H9 (cell line): ENCODE results near the gene TCF4. TPM values are rescaled to one million over a fixed set of nuclear protein-coding genes. Genes with fewer than 3 reads are reported as not detected.

Experiments
- DNase-seq: peaks from one replicate; pipeline ENCODE4 v3.0.0-alpha.2; 2017
- H2AFZ ChIP-seq: one replicate; pipeline ENCODE4 v1.6.1; 2013; ENCODE audit warnings: mild to moderate bottlenecking, low read length, control low read depth, moderate library complexity
- H2AK5ac ChIP-seq: 2 replicates; pipeline ENCODE4 v1.6.1; 2013; ENCODE audit warnings: low read length, control low read depth, mixed read lengths; ENCODE audit not compliant: insufficient read length
- H2BK120ac ChIP-seq: one replicate; pipeline ENCODE4 v1.6.1; 2013; ENCODE audit warnings: low read depth, mild to moderate bottlenecking, low read length, control low read depth, inconsistent platforms; ENCODE audit not compliant: poor library complexity, severe bottlenecking
- H2BK12ac ChIP-seq: 2 replicates; pipeline ENCODE4 v1.6.1; 2013; ENCODE audit warnings: low read length, control low read depth, mixed read lengths, low read depth; ENCODE audit not compliant: insufficient read length
- H2BK15ac ChIP-seq: 2 replicates; pipeline ENCODE4 v1.6.1; 2013; ENCODE audit warnings: low read depth, low read length, control low read depth
- H2BK20ac ChIP-seq: one replicate; pipeline ENCODE4 v1.6.1; 2013; ENCODE audit warnings: low read depth, mild to moderate bottlenecking, low read length, control low read depth, inconsistent platforms; ENCODE audit not compliant: poor library complexity, severe bottlenecking
- H2BK5ac ChIP-seq: 2 replicates; pipeline ENCODE4 v1.6.1; 2013; ENCODE audit warnings: low read length, control low read depth, mixed read lengths; ENCODE audit not compliant: insufficient read length
- H3K14ac ChIP-seq: 2 replicates; pipeline ENCODE4 v1.6.1; 2013; ENCODE audit warnings: low read length, control low read depth; ENCODE audit not compliant: insufficient read depth
- H3K18ac ChIP-seq: 2 replicates; pipeline ENCODE4 v1.6.1; 2013; ENCODE audit warnings: low read depth, mild to moderate bottlenecking, mixed read lengths, low read length, control low read depth; ENCODE audit not compliant: insufficient read length
- H3K23ac ChIP-seq: 2 replicates; pipeline ENCODE4 v1.6.1; 2013; ENCODE audit warnings: low read length, control low read depth, mixed read lengths, low read depth; ENCODE audit not compliant: insufficient read length
- H3K23me2 ChIP-seq: 2 replicates; pipeline ENCODE4 v1.6.1; 2013; ENCODE audit warnings: low read depth, mild to moderate bottlenecking, mixed read lengths, low read length, control low read depth; ENCODE audit not compliant: insufficient read length, poor library complexity, severe bottlenecking
- H3K27ac ChIP-seq: 2 replicates; pipeline ENCODE4 v1.5.1; 2013; ENCODE audit warnings: low read length, control low read depth, mixed read lengths, low read depth; ENCODE audit not compliant: insufficient read length
- H3K27me3 ChIP-seq: 2 replicates; pipeline ENCODE4 v1.6.1; 2013; ENCODE audit warnings: low read length, control low read depth, inconsistent platforms; ENCODE audit not compliant: insufficient read depth
- H3K4ac ChIP-seq: 2 replicates; pipeline ENCODE4 v1.6.1; 2013; ENCODE audit warnings: low read depth, mild to moderate bottlenecking, control low read depth, inconsistent platforms, low read length, moderate library complexity
- H3K4me1 ChIP-seq: 2 replicates; pipeline ENCODE4 v1.6.1; 2013; ENCODE audit warnings: low read length, control low read depth, inconsistent platforms; ENCODE audit not compliant: insufficient read depth
- H3K4me2 ChIP-seq: 2 replicates; pipeline ENCODE4 v1.6.1; 2013; ENCODE audit warnings: low read length, control low read depth, mixed read lengths; ENCODE audit not compliant: insufficient read length, insufficient read depth
- H3K56ac ChIP-seq: 2 replicates; pipeline ENCODE4 v1.6.1; 2013; ENCODE audit warnings: low read depth, mild to moderate bottlenecking, mixed read lengths, low read length, control low read depth; ENCODE audit not compliant: insufficient read length
- H3K79me1 ChIP-seq: 2 replicates; pipeline ENCODE4 v1.6.1; 2013; ENCODE audit warnings: low read depth, mild to moderate bottlenecking, moderate library complexity, low read length, control low read depth, inconsistent platforms; ENCODE audit not compliant: insufficient read depth, poor library complexity, severe bottlenecking
- H3K79me2 ChIP-seq: 2 replicates; pipeline ENCODE4 v1.6.1; 2013; ENCODE audit warnings: low read length, control low read depth, inconsistent platforms; ENCODE audit not compliant: insufficient read depth
- H3K9ac ChIP-seq: 2 replicates; pipeline ENCODE4 v1.6.1; 2013; ENCODE audit warnings: low read length, control low read depth, mixed read lengths; ENCODE audit not compliant: insufficient read length; ENCODE audit errors: extremely low read depth
- H3K9me3 ChIP-seq: one replicate; pipeline ENCODE4 v1.6.1; 2013; ENCODE audit warnings: low read depth, low read length, inconsistent platforms; ENCODE audit not compliant: control insufficient read depth
- H3T11ph ChIP-seq: one replicate; pipeline ENCODE4 v1.6.1; 2013; ENCODE audit warnings: mild to moderate bottlenecking, low read length, control low read depth, inconsistent platforms
- H4K20me1 ChIP-seq: one replicate; pipeline ENCODE4 v1.6.1; 2013; ENCODE audit not compliant: control insufficient read depth, insufficient read length, insufficient read depth
- H4K5ac ChIP-seq: 2 replicates; pipeline ENCODE4 v1.6.1; 2013; ENCODE audit warnings: low read depth, mild to moderate bottlenecking, mixed read lengths, low read length, control low read depth; ENCODE audit not compliant: insufficient read length
- H4K8ac ChIP-seq: replicated peaks from 2 replicates; pipeline ENCODE4 v1.6.1; 2013; ENCODE audit warnings: low read length, control low read depth, mixed read lengths, low read depth; ENCODE audit not compliant: insufficient read length
- H4K91ac ChIP-seq: 2 replicates; pipeline ENCODE4 v1.6.1; 2013; ENCODE audit warnings: low read depth, mild to moderate bottlenecking, moderate library complexity, mixed read lengths, low read length, control low read depth; ENCODE audit not compliant: insufficient read length
- H3K27ac Mint-ChIP-seq, 3 experiments: 2 replicates in 2 of 3; 3 replicates in 1 of 3; pipeline ENCODE4 v1.8.0; 2020 to 2021; ENCODE audit warnings: mixed read lengths in 3 of 3, mild to moderate bottlenecking in 1 of 3, moderate library complexity in 1 of 3
- H3K27me3 Mint-ChIP-seq: 2 replicates; pipeline ENCODE4 v1.8.0; 2021; ENCODE audit warnings: low read depth, mild to moderate bottlenecking, moderate library complexity, mixed read lengths
- H3K36me3 Mint-ChIP-seq, 3 experiments: 2 replicates in 2 of 3; 3 replicates in 1 of 3; pipeline ENCODE4 v1.8.0; 2020 to 2021; ENCODE audit warnings: low read depth in 3 of 3, mixed read lengths in 3 of 3; ENCODE audit not compliant: insufficient read depth in 1 of 3
- H3K4me1 Mint-ChIP-seq, 2 experiments: 2 replicates each; pipeline ENCODE4 v1.8.0; 2020; ENCODE audit warnings: mixed read lengths in 2 of 2
- H3K4me3 Mint-ChIP-seq, 2 experiments: 2 replicates in 1 of 2; 3 replicates in 1 of 2; pipeline ENCODE4 v1.8.0; 2020 to 2021; ENCODE audit warnings: mild to moderate bottlenecking in 2 of 2, mixed read lengths in 2 of 2, moderate library complexity in 1 of 2
- H3K9me3 Mint-ChIP-seq, 2 experiments: 2 replicates in 1 of 2; 3 replicates in 1 of 2; pipeline ENCODE4 v1.8.0; 2020; ENCODE audit warnings: mild to moderate bottlenecking in 2 of 2, mixed read lengths in 2 of 2, moderate library complexity in 1 of 2
- CTCF ChIP-seq: fragments of 200-600 bp; sonication (generic); conservative IDR thresholded peaks from 3 replicates; pipeline ENCODE4 v1.8.0; 2021; ENCODE audit warnings: antibody characterized with exemption, mild to moderate bottlenecking
- WGBS: extraction: QIAGEN DNeasy Blood & Tissue Kit; methylation state at CpG from one replicate; pipeline ENCODE4 v1.1.7; 2013; ENCODE audit warnings: missing lambda C conversion rate, low lambda C conversion rate, mixed read lengths; ENCODE audit not compliant: insufficient read length; ENCODE audit errors: extremely low coverage; 5-methylcytosine and 5-hydroxymethylcytosine counted together
- total RNA-seq: library from RNA; stranded (reverse); gene quantifications from 2 replicates; pipeline ENCODE4 v1.2.1, GENCODE V29; 2021

The TCF4 gene
- total RNA-seq, 1 experiment from 2014 or later: 99.4 TPM

- Mint-ChIP-seq H3K9me3 (peaks cover 3 to 8% of the 10 kb centered on the region in 2 experiments; a peak in 3 of 5 replicates), H3K4me1 (peaks cover 18% of the 10 kb centered on the region in 2 experiments), H3K36me3 (peaks cover 15 to 24% (median 16%) of the 10 kb centered on the region in 3 experiments), H3K27ac (peak overlapping the region in 2 of 3 experiments; percentile 2 to 73; a peak in 2 of 7 replicates), H3K4me3 (no peak overlapping the region), H3K27me3 (no peaks in the 10 kb centered on the region)
- Histone ChIP-seq H2AFZ (no peak overlapping the region), H3K27ac (no peak overlapping the region), H2BK12ac (no peak overlapping the region), H2AK5ac (no peak overlapping the region), H3K23ac (no peak overlapping the region), H3K79me2 (no peaks in the 10 kb centered on the region; the same call in 1 of the 2 replicates), H3K23me2 (no peaks in the 10 kb centered on the region), H3T11ph (no peak overlapping the region), H2BK20ac (no peak overlapping the region), H3K9ac (no peak overlapping the region), H2BK120ac (no peak overlapping the region), H2BK15ac (no peak overlapping the region), H3K4me2 (no peak overlapping the region), H3K4ac (no peak overlapping the region), H4K20me1 (no peaks in the 10 kb centered on the region), H3K18ac (no peak overlapping the region), H4K91ac (no peak overlapping the region), H3K4me1 (no peaks in the 10 kb centered on the region; the same call in 1 of the 2 replicates), H4K8ac (no peak overlapping the region), H3K27me3 (no peaks in the 10 kb centered on the region), H3K14ac (no peak overlapping the region), H2BK5ac (no peak overlapping the region), H3K79me1 (peaks cover 5% of the 10 kb centered on the region), H3K56ac (no peak overlapping the region), H4K5ac (no peak overlapping the region), H3K9me3 (no peaks in the 10 kb centered on the region)
- WGBS: no CpG with 5 or more reads among the region's 2 CpGs
- TF ChIP-seq CTCF: no peak
- no peak for DNase-seq
Observed at GRCh38 chr18:55372209-55372608, 215.8 kb downstream of the TCF4 start.
